Stimulated activated CD4-positive, alpha-beta T cell treated with anti-CD3 and anti-CD28 coated beads, TNF-alpha, amount 100 ng/mL, for 4 hours (primary cell): Measurements from ENCODE around the gene PIAS1.
"Not testable (repeated sequence)": the region's sequence is repeated elsewhere in the genome, so short reads cannot be mapped to it uniquely, and the experiment has no call there.

ENCODE experiments used
- DNase-seq, 3 experiments: peaks; one replicate each; pipeline ENCODE4 v3.0.0-alpha.2; 2020; ENCODE audit warnings: low read depth in 3 of 3

PIAS1 gene

DNA sequence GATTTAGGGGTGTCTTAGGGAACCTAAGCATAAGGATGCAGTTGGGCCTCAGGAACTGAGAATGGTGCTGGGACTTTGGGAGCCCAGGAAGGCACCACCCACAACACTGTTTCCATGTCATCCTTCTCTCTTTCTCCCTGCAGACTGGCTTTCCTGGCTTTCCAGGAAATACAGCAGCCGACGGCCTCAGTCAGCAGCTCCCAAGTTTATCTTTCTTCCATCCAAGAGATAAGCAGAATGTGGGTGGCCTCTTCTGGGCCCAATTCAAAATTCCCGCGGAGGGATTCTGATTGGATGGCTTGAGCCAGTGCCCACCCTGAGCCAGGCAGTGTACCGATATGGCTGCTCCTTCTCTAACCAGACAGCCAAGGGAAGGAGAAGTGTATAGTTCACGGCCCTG lies 179.9 kb downstream of the PIAS1 start:
- DNase-seq, result no peak

DNA sequence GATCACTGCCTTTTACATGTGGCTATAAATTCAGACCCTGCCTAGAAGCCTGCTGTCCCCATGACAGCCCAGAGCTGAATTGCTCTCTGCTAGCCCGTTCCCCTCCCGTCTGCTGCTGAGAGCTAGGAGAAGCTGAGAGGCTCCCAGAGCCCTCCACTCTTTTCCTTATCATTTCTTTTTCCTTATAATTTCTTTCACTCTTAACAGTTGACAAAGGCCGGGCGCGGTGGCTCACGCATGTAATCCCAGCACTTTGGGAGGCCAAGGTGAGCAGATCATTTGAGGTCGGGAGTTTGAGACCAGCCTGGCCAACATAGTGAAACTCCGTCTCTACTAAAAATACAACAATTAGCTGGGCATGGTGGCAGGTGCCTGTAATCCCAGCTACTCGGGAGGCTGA lies 180.4 kb downstream of the PIAS1 start:
- DNase-seq, result not testable (repeated sequence)

DNA sequence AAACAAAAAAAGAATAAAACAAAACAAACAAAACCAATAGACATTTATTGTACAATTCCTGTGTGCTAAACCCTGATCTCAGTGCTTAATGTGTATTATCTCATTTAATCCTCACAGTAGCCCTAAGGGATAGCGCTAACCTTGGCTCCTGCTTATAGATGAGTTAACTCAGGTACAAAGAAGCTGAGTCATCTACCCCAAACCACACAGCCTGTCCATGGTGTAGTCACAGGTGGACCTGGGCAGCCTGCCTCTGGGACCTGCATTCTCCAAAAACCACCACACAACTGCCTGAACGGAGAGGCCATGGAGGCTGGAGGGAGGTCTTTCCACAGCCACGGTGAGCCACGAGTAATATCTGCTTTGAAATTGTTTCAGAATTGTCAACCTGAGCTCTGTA lies 180.9 kb downstream of the PIAS1 start:
- DNase-seq, result no peak

DNA sequence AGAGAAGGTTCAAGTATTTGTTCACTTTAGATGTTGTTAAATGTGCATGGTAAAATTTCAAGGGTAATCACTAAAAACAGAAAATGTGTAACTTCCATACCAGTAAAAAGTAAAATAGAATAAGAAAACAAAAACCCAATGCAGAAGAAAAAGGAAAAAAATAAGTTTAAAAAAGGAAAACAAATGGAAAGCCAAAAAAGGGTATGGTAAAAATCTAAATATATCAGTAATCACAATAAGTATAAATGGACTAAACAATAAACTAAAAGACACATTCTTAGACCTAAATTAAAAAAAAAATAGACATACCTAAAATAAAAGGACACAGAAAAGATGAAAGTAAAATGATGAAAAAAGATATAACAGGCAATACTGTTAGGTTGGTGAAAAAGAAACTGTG lies 184.9 kb downstream of the PIAS1 start:
- DNase-seq, result no peak

DNA sequence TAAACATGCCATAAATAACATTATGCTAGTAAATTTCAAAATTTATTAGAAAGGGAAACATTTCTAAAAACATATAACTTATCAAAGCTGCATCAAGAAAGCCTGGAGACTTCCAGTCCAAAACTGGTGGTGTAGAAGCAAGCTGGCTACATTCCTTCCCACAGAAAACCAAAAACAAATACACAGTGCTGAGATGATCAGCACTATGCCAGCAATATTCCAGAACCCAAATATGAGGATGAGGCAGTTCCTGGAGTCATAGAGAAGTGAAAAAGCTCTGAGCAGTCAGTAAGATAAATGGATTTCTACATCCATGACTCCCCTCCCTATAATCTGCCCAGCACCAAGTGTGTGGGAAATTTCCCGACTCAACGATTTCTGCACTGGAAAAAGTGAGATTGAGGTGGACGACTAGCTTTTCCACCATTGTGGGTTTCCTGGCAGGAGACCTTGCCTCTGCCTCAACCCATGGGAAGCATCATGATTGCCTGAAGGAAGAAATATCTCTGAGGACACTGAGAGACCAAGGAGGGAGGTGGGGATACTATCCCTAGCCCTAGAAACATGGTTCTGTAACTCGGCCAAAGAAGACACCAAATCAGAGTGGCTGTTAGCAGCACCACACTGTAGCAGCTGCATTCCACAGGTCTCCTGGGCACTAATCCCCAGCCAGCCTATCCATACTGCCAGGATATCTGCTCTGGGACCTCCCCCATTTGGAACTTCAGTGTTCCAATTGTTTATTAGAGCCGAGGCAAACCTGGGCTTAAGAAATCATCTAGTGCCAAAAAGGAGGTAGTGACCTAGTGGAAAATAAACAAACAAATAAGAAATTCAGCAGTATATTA lies 187.2 kb downstream of the PIAS1 start:
- no peak for DNase-seq
